ENCODE results near the gene VSIG4.

VSIG4 gene

DNA sequence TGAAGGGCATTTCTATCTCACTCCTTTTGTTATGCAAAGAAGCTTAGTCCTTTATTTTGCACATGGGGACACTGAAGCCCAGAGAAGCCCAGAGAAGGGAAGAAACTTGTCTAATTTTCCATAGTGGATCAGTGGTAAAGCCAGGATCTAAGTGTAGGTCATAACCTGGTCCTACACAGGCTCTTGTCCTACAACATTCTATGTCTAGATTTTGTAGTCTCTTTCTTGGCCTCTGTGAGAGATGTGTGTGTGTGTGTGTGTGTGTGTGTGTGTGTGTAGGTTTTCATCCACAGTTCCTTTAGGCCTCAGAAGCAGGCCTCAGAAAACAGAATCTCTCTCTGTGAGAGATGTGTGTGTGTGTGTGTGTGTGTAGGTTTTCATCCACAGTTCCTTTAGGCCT lies 38.3 kb downstream of the VSIG4 start:
- DNase-seq (ENCODE audit: low read depth): no peak
- H3K4me3 ChIP-seq (ENCODE audit: low read depth, low read length): no peak overlapping the region
- TF ChIP-seq, protein P1, sequence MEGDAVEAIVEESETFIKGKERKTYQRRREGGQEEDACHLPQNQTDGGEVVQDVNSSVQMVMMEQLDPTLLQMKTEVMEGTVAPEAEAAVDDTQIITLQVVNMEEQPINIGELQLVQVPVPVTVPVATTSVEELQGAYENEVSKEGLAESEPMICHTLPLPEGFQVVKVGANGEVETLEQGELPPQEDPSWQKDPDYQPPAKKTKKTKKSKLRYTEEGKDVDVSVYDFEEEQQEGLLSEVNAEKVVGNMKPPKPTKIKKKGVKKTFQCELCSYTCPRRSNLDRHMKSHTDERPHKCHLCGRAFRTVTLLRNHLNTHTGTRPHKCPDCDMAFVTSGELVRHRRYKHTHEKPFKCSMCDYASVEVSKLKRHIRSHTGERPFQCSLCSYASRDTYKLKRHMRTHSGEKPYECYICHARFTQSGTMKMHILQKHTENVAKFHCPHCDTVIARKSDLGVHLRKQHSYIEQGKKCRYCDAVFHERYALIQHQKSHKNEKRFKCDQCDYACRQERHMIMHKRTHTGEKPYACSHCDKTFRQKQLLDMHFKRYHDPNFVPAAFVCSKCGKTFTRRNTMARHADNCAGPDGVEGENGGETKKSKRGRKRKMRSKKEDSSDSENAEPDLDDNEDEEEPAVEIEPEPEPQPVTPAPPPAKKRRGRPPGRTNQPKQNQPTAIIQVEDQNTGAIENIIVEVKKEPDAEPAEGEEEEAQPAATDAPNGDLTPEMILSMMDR (IDR thresholded peaks at IDR 0.05; ENCODE audit: control insufficient read depth, extremely low read depth, insufficient read depth): no peak

- no peak overlapping the region for H3K4me3 ChIP-seq (ENCODE audit: low read depth, low read length)
- TF ChIP-seq, protein P1 (IDR thresholded peaks at IDR 0.05; ENCODE audit: control insufficient read depth, extremely low read depth, insufficient read depth): no peak
- no peak for DNase-seq (ENCODE audit: low read depth)
Observed at GRCh38 chrX:66000628-66001272, 39.1 kb downstream of the VSIG4 start.

DNA sequence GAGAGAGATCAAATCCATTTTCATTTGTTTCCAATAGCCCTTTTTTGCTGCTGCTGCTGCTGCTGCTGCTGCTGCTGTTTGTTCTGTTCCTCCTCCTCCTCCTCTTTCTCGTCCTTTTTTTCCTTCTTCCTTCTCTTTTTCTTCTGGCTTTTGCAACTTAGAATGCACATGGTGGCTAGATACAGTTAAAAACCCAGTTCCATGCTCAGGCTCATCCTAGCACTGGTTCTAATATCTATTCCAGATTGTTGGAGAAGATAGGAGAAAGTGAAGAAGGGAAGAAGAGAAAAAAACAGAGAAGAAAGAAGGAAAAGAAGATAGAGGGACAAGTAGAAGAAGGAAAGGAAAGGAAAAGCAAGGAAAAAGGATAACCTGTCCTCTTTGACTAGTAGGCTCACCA lies 39.7 kb downstream of the VSIG4 start:
- TF ChIP-seq, protein P1 (IDR thresholded peaks at IDR 0.05; ENCODE audit: control insufficient read depth, extremely low read depth, insufficient read depth): no peak
- H3K4me3 ChIP-seq (ENCODE audit: low read depth, low read length): no peak overlapping the region
- DNase-seq (ENCODE audit: low read depth): no peak

DNA sequence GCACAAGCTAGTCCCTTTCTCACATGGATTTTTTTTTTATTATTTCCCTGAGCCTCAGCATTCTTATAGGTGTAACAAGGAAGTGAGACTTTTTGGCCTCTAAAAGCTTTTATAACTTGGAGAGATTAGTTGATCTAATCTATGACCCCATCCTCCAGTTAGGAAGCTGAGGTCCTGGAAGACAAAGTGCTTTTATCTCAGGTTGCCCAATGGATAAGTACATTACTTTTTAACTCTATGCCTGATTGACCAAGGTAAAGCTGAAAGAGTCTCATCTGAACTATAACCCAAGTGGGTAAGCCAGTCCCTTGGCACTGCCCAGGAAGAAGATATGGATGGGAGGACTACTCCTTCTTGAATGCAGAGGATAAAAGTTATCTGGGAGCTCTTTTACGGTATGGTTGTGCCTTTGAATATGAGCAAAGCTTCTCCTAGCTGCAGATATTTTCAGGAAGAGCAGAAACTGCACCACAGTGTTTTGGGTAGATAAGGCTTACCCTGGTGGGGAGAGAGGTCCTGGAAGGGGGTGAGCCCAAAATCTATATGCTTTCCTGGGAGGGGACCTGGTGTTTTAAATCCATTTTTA lies 40.2 kb downstream of the VSIG4 start:
- no peak for DNase-seq (ENCODE audit: low read depth)

DNA sequence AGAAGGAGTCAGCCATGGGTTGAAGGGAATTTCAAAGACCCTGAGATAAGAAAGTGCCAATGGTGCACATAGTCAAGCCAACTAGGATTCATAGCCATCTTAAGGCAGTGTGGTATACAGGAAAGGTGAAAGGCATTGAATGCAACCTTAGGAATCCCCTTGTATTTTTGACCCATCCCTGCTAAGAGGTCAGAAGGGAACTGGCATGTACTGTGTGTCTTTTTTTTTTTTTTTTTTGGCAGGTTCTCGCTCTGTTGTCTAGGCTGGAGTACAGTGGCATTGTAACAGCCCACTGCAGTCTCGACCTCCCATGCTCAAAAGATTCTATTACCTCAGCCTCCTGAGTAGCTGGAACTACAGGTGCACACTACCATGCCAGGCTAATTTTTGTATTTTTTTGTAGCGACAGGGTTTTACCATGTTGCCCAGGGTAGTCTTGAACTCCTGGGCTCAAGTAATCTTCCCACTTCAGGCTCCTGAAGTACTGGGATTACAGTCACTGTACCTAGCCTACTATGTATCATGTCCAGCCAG lies 40.8 kb downstream of the VSIG4 start:
- DNase-seq (ENCODE audit: low read depth): no peak
- TF ChIP-seq, protein P1 (IDR thresholded peaks at IDR 0.05; ENCODE audit: control insufficient read depth, extremely low read depth, insufficient read depth): no peak
- H3K4me3 ChIP-seq (ENCODE audit: low read depth, low read length): no peak overlapping the region

More for the DNA sequence above, 40.2 kb downstream of the VSIG4 start:
- H3K4me3 ChIP-seq (ENCODE audit: low read depth, low read length): no peak overlapping the region
- TF ChIP-seq, protein P1 (IDR thresholded peaks at IDR 0.05; ENCODE audit: control insufficient read depth, extremely low read depth, insufficient read depth): no peak

DNA sequence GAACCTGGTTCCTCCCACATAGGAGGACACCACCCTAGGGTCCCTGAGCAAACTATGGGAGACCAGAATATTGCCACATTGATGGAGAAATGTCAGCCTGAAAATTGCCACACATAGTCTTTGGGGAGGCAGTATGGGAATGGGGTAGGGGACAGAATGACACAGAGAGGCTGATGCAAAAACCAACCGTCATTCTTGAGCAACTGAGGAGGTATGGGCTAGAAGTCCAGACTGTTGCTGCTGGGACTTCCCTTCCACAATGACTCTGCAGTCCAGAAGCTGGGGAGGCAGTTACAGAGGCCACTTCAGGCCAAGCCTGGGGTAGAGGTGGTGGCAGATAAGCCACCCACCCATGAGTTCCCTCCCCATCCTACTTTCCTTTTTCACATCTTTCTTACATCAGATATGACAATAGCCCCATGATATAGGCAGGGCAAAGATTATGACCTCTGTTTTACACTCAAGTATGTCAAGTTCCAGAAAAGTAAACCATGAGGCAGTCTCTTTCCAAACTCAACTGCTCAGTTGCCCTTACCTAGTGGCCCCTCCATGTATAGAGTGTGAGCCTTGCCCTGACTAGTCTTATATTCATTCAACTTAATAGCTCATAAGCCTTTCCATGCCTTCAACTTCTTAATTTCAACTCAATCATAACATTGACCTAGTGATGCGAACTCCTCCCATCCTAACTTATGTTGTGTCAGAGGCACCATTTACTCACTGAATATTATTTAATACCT lies 41.7 kb downstream of the VSIG4 start:
- H3K4me3 ChIP-seq (ENCODE audit: low read depth, low read length): no peak overlapping the region
- TF ChIP-seq, protein P1 (IDR thresholded peaks at IDR 0.05; ENCODE audit: control insufficient read depth, extremely low read depth, insufficient read depth): no peak
- no peak for DNase-seq (ENCODE audit: low read depth)
